ENCODE data around the gene CGN.

CGN gene

GRCh38 chr1:151577173-151577572, 66.0 kb downstream of the CGN start:
- no peak for TF ChIP-seq CTCF (conservative IDR thresholded peaks at IDR 0.05; ENCODE audit: low read length)
- no peak overlapping the region for H3K4me3 ChIP-seq (ENCODE audit: low read length)

GRCh38 chr1:151578941-151579340, 67.8 kb downstream of the CGN start:
- no peak overlapping the region for H3K4me3 ChIP-seq (ENCODE audit: low read length)
- no peak for DNase-seq (ENCODE audit: low read depth)
- TF ChIP-seq CTCF (conservative IDR thresholded peaks at IDR 0.05; ENCODE audit: low read length), result no peak

More at GRCh38 chr1:151577173-151577572, 66.0 kb downstream of the CGN start:
- DNase-seq (ENCODE audit: low read depth), result no peak

- DNase-seq (ENCODE audit: low read depth), result peak; percentile 32
- no peak overlapping the region for H3K4me3 ChIP-seq (ENCODE audit: low read length)
- TF ChIP-seq CTCF (conservative IDR thresholded peaks at IDR 0.05; ENCODE audit: low read length), result no peak
Observed at GRCh38 chr1:151579436-151580225, 68.4 kb downstream of the CGN start.

GRCh38 chr1:151581451-151581850, 70.3 kb downstream of the CGN start:
- DNase-seq (ENCODE audit: low read depth), result no peak
- TF ChIP-seq CTCF (conservative IDR thresholded peaks at IDR 0.05; ENCODE audit: low read length), result no peak
- H3K4me3 ChIP-seq (ENCODE audit: low read length), result no peak overlapping the region

GRCh38 chr1:151581921-151582320, 70.7 kb downstream of the CGN start:
- DNase-seq (ENCODE audit: low read depth), result no peak
- no peak for TF ChIP-seq CTCF (conservative IDR thresholded peaks at IDR 0.05; ENCODE audit: low read length)
- no peak overlapping the region for H3K4me3 ChIP-seq (ENCODE audit: low read length)

- TF ChIP-seq CTCF (conservative IDR thresholded peaks at IDR 0.05; ENCODE audit: low read length), result no peak
- no peak for DNase-seq (ENCODE audit: low read depth)
- H3K4me3 ChIP-seq (ENCODE audit: low read length), result no peak overlapping the region
Observed at GRCh38 chr1:151583796-151584195, 72.6 kb downstream of the CGN start.

- no peak for TF ChIP-seq CTCF (conservative IDR thresholded peaks at IDR 0.05; ENCODE audit: low read length)
- no peak overlapping the region for H3K4me3 ChIP-seq (ENCODE audit: low read length)
- DNase-seq (ENCODE audit: low read depth), result no peak
Observed at GRCh38 chr1:151584278-151584677, 73.1 kb downstream of the CGN start.
